Globus pallidus (tissue), 1 donor: ENCODE data around the gene KDELR1.

Experiments
- DNase-seq: peaks from one replicate; pipeline ENCODE4 v3.0.0-alpha.2; 2015; ENCODE audit warnings: low spot score

KDELR1 gene

GRCh38 chr19:48371367-48371766, 20.0 kb downstream of the KDELR1 start:
- no peak for DNase-seq

- no peak for DNase-seq
These were observed 20.4 kb downstream of the KDELR1 start for GRCh38 chr19:48370955-48371354.

GRCh38 chr19:48368936-48369335, 22.4 kb downstream of the KDELR1 start:
- DNase-seq = no peak

- DNase-seq = no peak
These were observed 23.5 kb downstream of the KDELR1 start for GRCh38 chr19:48367855-48368254.

- DNase-seq = no peak
These were observed 25.7 kb downstream of the KDELR1 start for GRCh38 chr19:48365602-48366001.

- DNase-seq = peak; percentile 8
These were observed 26.6 kb downstream of the KDELR1 start for GRCh38 chr19:48364598-48365348.

- DNase-seq = peak; percentile 100
These were observed 27.3 kb downstream of the KDELR1 start, which contains the start of the genes SYNGR4 and TMEM143 for GRCh38 chr19:48363810-48364597. Gene SYNGR4, plus strand, starts transcription at chr19:48364367. Its CDS starts 1,476 bp downstream, at chr19:48365843. Gene TMEM143, minus strand, starts transcription at chr19:48363940. Its CDS starts 20 bp downstream, at chr19:48363920.

GRCh38 chr19:48363500-48363809, 27.9 kb downstream of the KDELR1 start:
- DNase-seq = no peak

- DNase-seq = peak; percentile 96
These were observed 28.4 kb downstream of the KDELR1 start for GRCh38 chr19:48362716-48363499.

- no peak for DNase-seq
These were observed 29.4 kb downstream of the KDELR1 start for GRCh38 chr19:48361912-48362311.

- DNase-seq = no peak
These were observed 32.2 kb downstream of the KDELR1 start for GRCh38 chr19:48359123-48359522.

- DNase-seq = no peak
These were observed 35.9 kb downstream of the KDELR1 start for GRCh38 chr19:48355365-48355954.

GRCh38 chr19:48354332-48354992, 36.9 kb downstream of the KDELR1 start:
- no peak for DNase-seq

- DNase-seq = no peak
These were observed 37.7 kb downstream of the KDELR1 start for GRCh38 chr19:48353677-48354076.

- DNase-seq = peak; percentile 31
These were observed 40.0 kb downstream of the KDELR1 start for GRCh38 chr19:48351341-48351752.

- no peak for DNase-seq
These were observed 40.5 kb downstream of the KDELR1 start for GRCh38 chr19:48350856-48351255.

GRCh38 chr19:48348737-48349136, 42.6 kb downstream of the KDELR1 start:
- DNase-seq = no peak

GRCh38 chr19:48348045-48348444, 43.3 kb downstream of the KDELR1 start:
- no peak for DNase-seq

GRCh38 chr19:48346191-48346590, 45.2 kb downstream of the KDELR1 start:
- no peak for DNase-seq

- no peak for DNase-seq
These were observed 46.5 kb downstream of the KDELR1 start for GRCh38 chr19:48344892-48345291.

- DNase-seq = no peak
These were observed 48.4 kb downstream of the KDELR1 start for GRCh38 chr19:48342841-48343540.
